Left lung (tissue), 10 donors: ENCODE results near the gene CNOT6. TPM values are rescaled to one million over a fixed set of nuclear protein-coding genes. Genes with fewer than 3 reads are reported as not detected.

Experiments used
- ATAC-seq: fragments of 200-7000 bp; cut with Tn5 transposase; one replicate; pipeline ENCODE4 v1.9.1; 2020; ENCODE audit warnings: moderate library complexity
- DNase-seq, 4 donors: peaks; one replicate each; pipeline ENCODE4 v3.0.0-alpha.2; 2013 to 2020
- H3K27ac ChIP-seq, 2 donors: fragments of 200-600 bp; sonication (generic) in 1 of 2; one replicate each; pipeline versions ENCODE4 v1.5.0 to v1.8.0; 2020 to 2021
- H3K27me3 ChIP-seq, 2 donors: fragments of 200-600 bp; sonication (generic) in 1 of 2; one replicate each; pipeline versions ENCODE4 v1.5.0 to v1.8.0; 2020 to 2021
- H3K36me3 ChIP-seq, 2 donors: fragments of 200-600 bp; sonication (generic) in 1 of 2; one replicate each; pipeline versions ENCODE4 v1.5.0 to v1.8.0; 2020 to 2021
- H3K4me1 ChIP-seq, 2 donors: fragments of 200-600 bp; one replicate each; pipeline ENCODE4 v1.8.0; 2021
- H3K4me3 ChIP-seq, 2 donors: fragments of 200-600 bp; sonication (generic) in 1 of 2; one replicate each; pipeline versions ENCODE4 v1.5.0 to v1.8.0; 2020 to 2021; ENCODE audit warnings: mild to moderate bottlenecking in 1 of 2
- H3K9me3 ChIP-seq, 2 donors: fragments of 200-600 bp; sonication (generic) in 1 of 2; one replicate each; pipeline versions ENCODE4 v1.5.0 to v1.8.0; 2020 to 2021
- CTCF ChIP-seq, 2 donors: fragments of 200-600 bp; sonication (generic) in 1 of 2; IDR thresholded peaks; one replicate each; pipeline versions ENCODE4 v1.5.0 to v1.8.0; 2021; ENCODE audit warnings: antibody characterized with exemption in 2 of 2
- intact Hi-C, 2 donors: fragments of 100-400 bp; cut with DNase I; formaldehyde crosslinking; loops; one replicate each; pipeline versions ENCODE4 v1.11.2 to v1.14.2; 2022
- polyA plus RNA-seq, 6 donors: library from polyadenylated mRNA; unstranded; fragments of 120-200 nt; gene quantifications; one replicate each; pipeline ENCODE4 v1.2.1, GENCODE V29; 2013; ENCODE audit not compliant: insufficient read length in 6 of 6
- total RNA-seq, 2 donors: library from RNA; stranded (reverse); fragmentation: NEBNext Ultra II Directional; extraction: Animal tissue kit (Norgen Biotek cat#: 25700); gene quantifications; one replicate each; pipeline ENCODE4 v1.2.1, GENCODE V29; 2021
- donor health status: DM: no; HTN: yes; CAD: no.
- donor health status: DM: no; HTN: no; CAD: no.

CNOT6 gene
- total and polyA plus RNA-seq, 8 donors: 29.1 to 58.3 (median 50.0) TPM

- peaks cover 0 to 13% of the 10 kb centered on the region in 2 donors for H3K27me3 ChIP-seq
- no peak overlapping the region for H3K27ac ChIP-seq
- H3K4me1 ChIP-seq: peaks cover 0 to 11% of the 10 kb centered on the region in 2 donors
- no peak overlapping the region for H3K4me3 ChIP-seq
- DNase-seq (no peak), ATAC-seq (no peak)
- intact Hi-C loops: no loop called here
- no peak for TF ChIP-seq CTCF (IDR thresholded peaks at IDR 0.05)
- H3K9me3 ChIP-seq: no peaks in the 10 kb centered on the region
- H3K36me3 ChIP-seq: no peaks in the 10 kb centered on the region
Observed at GRCh38 chr5:180625125-180625790, 131.1 kb downstream of the CNOT6 start.

GRCh38 chr5:180625791-180626660 is 131.8 kb downstream of the CNOT6 start:
- no peak overlapping the region for H3K4me3 ChIP-seq
- no peaks in the 10 kb centered on the region for H3K9me3 ChIP-seq
- DNase-seq (peak in 1 of 4 donors; percentile 58), ATAC-seq (no peak)
- H3K27me3 ChIP-seq: peaks cover 0 to 7% of the 10 kb centered on the region in 2 donors
- no peak overlapping the region for H3K27ac ChIP-seq
- intact Hi-C loops: no loop called here
- H3K4me1 ChIP-seq: peaks cover 0 to 11% of the 10 kb centered on the region in 2 donors
- H3K36me3 ChIP-seq: no peaks in the 10 kb centered on the region
- no peak for TF ChIP-seq CTCF (IDR thresholded peaks at IDR 0.05)

DNA sequence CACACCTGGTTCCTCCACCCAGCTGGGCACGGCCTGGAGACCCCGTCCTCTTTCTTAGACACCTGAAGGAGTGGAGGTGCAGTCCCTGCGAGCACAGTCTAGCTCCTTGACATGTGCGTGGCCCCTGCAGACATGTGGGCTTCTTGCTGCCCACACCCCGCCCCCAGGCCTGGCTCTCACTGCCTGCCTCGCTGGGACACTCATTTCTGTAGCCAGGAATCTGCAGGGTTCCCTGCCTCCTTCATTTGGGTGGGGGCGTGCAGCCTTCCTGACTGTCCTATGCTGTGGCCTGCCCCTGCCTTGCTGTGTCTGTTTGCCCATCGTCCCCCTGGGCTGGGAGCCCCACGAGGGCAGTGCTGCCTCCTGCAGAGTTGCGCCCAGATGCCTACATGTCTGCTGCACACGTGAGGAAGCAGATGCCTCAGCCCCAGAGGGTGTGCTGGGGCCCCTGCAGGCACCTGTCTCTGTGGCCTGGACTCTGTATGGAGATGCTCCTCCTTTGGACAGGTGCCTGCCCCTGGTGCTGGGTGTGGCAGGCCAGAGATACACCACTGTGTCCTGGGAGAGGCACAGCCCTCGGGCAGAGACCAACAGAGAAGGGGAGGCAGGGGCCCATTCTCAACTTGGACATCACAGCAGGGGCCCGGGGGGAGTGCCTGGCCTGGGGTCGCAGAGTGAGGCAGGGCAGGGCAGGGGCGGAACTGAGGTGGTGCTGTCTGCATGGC is 132.6 kb downstream of the CNOT6 start:
- DNase-seq (peak in 1 of 4 donors; percentile 73), ATAC-seq (no peak)
- H3K27ac ChIP-seq: no peak overlapping the region
- no peaks in the 10 kb centered on the region for H3K9me3 ChIP-seq
- intact Hi-C loops: no loop called here
- H3K27me3 ChIP-seq: no peaks in the 10 kb centered on the region
- H3K4me3 ChIP-seq: no peak overlapping the region
- no peak for TF ChIP-seq CTCF (IDR thresholded peaks at IDR 0.05)
- peaks cover 0 to 11% of the 10 kb centered on the region in 2 donors for H3K4me1 ChIP-seq
- H3K36me3 ChIP-seq: no peaks in the 10 kb centered on the region

- peak in 1 of 4 donors; percentile 50 for DNase-seq
- Histone ChIP-seq H3K4me3 (no peak overlapping the region), H3K27me3 (no peaks in the 10 kb centered on the region), H3K9me3 (no peaks in the 10 kb centered on the region), H3K36me3 (no peaks in the 10 kb centered on the region), H3K27ac (no peak overlapping the region), H3K4me1 (peaks cover 0 to 11% of the 10 kb centered on the region in 2 donors)
- intact Hi-C loops: no loop called here
- no peak for ATAC-seq
- no peak for TF ChIP-seq CTCF (IDR thresholded peaks at IDR 0.05)
Observed at GRCh38 chr5:180627386-180628120, 133.4 kb downstream of the CNOT6 start.

Other genes starting within 250 kb of the CNOT6 start
- 10 to 100 TPM; 42.4 to 44.9 TPM for gene MAPK9, start 202.3 kb upstream of the CNOT6 start, total RNA-seq
- 10 to 100 TPM; 36.2 to 42.5 (median 37.9) TPM for gene MAPK9, start 202.3 kb upstream of the CNOT6 start, polyA plus RNA-seq
- gene GFPT2, start 141.0 kb upstream of the CNOT6 start, total RNA-seq: 10 to 100 TPM; 13.5 to 17.6 TPM
- 1 to 10 TPM; 5.2 to 9.5 (median 7.8) TPM for gene GFPT2, start 141.0 kb upstream of the CNOT6 start, polyA plus RNA-seq
- 100 to 1,000 TPM in 1 of 2 donors, 10 to 100 TPM in 1; 88.8 to 104 TPM for gene SCGB3A1, start 97.1 kb downstream of the CNOT6 start, total RNA-seq
- gene SCGB3A1, start 97.1 kb downstream of the CNOT6 start, polyA plus RNA-seq: 1 to 10 TPM; 1.1 to 3.1 (median 2.2) TPM
- gene FLT4, start 155.2 kb downstream of the CNOT6 start, total RNA-seq: 10 to 100 TPM; 21.7 to 24.1 TPM
- gene FLT4, start 155.2 kb downstream of the CNOT6 start, polyA plus RNA-seq: 10 to 100 TPM; 37.1 to 48.5 (median 39.9) TPM
- gene OR2Y1, start 245.7 kb downstream of the CNOT6 start, total RNA-seq: not detected
- gene OR2Y1, start 245.7 kb downstream of the CNOT6 start, polyA plus RNA-seq: not detected